HG03521 (cell line): ENCODE results near the gene WDFY3.
"Not testable (repeated sequence)": the region's sequence is repeated elsewhere in the genome, so short reads cannot be mapped to it uniquely, and the experiment has no call there.

ENCODE experiments used
- ATAC-seq: cut with Tn5 transposase; IDR thresholded peaks from one replicate; pipeline ENCODE4 v1.9.1; 2021; ENCODE audit warnings: mild to moderate bottlenecking, moderate library complexity; ENCODE audit not compliant: unreplicated experiment

The WDFY3 gene

DNA sequence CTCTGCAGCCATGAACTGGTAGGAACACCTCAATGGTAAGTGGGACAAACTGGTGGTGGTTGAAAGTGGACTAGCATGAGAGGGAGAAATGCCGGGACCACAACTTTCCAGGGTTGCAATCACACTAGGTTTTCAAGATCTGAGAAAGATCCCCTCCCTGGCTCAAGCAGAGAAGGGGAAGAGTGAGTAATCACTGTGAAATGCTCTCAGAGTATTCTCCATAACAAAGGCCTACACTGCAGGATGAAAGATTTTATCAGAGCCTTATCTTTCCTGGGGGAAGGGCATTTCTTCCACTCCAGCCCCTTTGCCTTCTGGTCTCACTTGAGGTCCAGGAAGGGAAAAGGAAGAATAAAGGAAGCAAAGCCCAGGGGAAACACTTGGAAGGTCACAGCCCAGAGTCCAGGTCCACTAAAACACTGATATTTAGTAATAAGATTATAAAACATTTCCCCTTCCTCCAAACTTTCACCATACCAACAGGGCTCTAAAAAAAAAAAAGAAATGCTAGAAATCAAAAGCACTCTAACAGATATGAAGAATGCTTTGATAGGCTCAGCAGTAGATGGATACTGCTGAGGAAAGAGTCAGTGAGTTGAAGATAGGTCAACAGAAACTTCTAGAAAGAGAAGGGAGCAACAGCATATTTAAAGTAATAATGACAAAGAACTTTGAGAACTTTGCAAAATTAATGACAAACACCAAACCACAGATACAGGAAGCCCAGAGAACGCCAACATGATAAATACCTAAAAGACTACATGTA is 95.9 kb downstream of the WDFY3 start:
- no peak for ATAC-seq

DNA sequence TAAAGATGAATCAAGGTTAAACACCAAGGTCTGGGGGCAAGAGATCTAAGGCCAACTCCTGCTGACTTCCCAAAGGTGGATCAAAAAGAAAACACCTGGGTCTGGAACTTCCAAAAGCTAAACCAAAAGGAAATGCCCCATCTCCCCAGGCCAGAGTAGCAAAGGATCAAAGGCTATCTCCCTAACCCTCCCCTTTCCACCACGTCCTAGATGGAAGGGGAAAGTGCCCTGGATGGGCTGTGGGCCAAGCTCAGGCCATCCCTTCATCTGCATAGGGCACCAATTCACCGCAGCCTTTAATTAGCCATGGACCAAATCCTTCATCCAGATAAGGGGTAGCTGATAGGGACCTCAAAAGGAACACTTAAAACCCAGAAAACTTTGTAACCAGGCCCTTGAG is 100.2 kb downstream of the WDFY3 start:
- no peak for ATAC-seq

DNA sequence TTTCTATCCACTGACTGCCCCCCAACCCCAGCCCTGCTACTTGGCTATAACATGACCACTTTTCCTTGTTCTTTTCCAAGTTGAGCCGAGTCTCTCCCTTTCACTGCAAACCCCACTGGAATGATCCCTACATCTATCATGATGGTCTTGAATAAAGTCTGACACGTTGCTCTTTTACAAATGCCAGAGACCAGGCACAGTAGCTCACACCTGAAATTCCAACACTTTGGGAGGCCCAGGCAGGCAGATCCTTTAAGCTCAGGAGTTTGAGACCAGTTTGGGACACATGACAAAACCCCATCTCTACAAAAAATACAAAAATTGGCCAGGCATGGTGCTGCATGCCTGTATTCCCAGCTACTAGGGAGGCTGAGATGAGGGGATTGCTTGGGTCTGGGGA is 100.9 kb downstream of the WDFY3 start:
- ATAC-seq: no peak

DNA sequence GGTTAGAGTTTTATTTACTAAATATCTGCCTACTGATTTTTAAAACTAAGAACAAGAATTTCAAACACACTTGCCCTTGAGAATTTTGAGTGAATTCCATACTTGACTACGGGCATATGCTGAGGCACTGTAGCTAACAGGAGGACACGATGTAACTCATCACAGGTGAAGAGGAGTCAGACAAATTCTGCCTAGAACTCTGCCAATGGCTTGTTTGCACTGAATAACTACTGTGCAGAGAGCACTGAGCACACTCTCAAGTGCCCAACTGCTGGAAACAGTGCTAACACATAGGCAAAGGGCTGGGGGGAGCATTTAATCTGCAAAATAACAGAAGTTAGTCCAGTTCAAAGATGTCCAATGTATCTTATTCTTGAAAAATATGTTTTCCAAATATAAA is 104.4 kb downstream of the WDFY3 start:
- ATAC-seq: no peak

DNA sequence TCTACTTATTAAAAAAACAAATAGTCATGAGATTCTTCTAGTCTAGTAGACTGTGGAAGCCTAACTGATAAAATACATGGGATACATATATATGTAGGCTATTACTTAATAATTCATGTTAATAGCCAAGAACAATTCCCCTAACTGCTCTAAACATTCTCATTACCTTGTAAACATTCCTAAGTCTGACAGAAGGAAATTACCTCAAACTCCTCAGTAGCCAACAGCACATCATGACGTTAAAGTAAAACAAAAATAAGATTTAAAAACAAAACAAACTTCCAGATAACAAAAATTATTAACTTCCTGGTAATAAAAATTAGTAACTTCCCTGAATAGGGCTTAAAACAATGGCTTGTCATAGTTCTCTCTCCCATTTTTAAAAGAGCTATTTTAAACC is 109.2 kb downstream of the WDFY3 start:
- no peak for ATAC-seq

DNA sequence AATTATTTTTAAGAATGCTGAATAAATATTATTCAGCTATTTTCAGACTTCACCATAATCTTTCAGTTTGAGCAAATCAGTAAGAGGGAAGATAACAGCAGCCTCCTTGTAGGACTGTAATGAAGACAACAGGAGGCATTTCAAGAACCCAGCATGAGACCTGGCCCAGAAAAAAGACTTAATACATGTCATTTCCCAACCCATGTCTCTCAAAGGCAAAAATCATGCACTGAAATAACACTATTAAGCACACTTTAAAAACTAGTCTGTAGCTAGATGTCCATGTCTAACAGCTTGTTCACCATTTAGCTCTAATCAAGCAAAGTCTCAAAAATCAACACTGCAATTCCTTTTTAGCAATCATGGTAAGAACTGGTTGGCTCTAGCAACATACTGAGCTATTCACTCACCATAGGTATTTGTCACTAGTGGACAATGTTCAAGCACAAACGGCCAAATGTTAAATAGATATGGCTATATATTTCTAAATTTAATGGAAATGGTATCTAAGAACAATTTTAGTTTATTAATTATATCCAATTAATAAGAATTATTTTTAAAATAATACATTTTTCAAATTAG is 109.9 kb downstream of the WDFY3 start:
- ATAC-seq: no peak

DNA sequence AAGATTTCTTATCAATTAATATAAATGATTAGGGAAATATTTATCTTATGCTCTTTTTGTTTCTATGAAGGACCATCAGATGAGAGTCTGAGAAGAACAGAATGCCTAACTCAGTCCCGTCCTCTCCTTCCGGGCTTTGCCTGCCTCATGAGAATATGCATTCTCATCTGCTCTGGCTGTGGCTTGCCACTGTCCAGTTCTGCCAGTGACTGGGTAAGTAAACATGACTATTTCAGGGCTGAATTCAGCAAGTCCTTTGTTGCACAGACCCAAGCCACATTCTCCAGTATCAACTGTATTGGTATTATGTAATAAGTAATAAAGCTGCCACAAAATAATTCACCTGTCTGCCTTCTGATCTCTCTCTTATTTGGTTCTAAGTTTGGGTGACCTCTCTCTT is 110.7 kb downstream of the WDFY3 start:
- no peak for ATAC-seq

DNA sequence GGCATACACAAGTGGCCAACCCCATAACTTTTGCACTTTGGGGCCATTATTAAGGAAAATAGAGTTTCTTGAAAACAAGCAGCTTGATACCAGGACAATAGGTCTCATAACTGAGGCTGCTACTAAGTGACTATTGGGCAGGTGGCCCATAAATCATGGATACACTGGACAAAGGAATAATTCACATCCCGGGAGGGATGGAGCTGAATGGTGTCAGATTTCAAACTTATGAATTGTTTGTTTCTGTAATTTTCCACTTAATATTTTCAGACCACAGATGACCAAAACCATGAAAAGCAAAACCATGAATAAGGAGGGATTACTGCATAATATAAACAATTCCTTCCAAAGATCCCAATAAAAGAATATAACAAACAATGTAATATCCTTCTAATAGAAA is 114.4 kb downstream of the WDFY3 start:
- no peak for ATAC-seq

DNA sequence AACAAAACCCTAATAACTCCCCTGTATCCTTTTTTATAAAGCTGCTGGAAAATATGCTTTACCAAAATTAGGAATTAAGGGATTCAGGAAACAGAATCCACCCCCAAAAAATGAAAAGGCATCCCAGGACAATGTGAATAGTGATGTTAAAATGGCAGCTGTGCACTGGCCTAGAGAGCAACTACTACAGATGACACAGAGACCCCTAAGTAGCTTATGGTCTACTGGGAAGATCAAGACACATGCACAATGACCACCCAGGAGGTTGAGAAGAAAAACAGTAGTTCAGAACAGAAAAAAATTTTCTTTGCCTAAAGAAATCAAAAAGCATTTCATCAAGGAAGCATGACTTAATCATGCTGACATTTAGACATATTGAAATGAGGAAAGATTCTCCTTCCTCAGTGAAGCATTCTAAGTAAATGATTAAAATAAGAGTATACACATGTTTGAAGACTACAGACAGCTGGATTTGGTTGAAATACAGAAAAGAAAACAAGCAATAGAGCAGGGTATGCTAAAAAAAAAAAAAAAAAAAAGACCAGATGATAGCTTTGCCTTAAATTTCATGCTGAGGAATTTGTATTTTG is 117.3 kb downstream of the WDFY3 start:
- ATAC-seq: no peak

DNA sequence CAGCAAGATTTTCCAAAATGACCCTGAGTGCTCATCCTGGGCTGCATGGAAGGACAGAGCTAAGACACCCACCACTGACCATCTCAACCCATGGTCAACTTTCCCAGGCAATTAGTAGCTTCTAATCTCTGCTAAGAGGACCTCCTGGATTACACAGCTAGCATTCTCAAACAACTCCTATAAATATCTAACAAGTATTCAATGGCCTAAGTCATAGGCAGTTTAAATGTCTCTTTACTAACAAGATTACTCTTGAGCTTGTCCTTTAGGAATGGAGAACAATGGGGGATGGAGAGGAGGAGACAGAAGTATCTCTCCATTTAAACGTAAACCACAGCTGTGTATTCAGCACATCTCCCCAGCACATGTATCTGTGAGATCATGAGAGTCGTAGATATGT is 118.1 kb downstream of the WDFY3 start:
- no peak for ATAC-seq

DNA sequence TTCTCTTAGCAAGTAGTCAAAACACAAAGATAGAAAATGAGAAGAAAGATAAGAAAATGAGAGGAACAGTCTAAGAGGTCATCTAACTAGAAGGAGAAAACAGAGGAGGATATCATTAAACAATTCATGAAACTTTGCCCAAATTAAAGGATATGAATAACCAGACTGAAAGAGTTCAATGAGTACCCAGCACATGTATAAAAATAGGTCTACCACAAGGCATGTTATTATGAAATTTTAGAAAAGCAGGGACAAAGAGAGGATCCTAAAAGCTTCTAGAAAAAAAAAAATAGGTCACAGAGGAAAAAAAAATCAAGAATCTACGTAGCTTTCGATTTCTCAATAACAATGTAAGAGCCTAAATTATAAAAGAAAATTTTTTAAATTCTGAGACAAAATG is 118.5 kb downstream of the WDFY3 start:
- ATAC-seq: no peak

DNA sequence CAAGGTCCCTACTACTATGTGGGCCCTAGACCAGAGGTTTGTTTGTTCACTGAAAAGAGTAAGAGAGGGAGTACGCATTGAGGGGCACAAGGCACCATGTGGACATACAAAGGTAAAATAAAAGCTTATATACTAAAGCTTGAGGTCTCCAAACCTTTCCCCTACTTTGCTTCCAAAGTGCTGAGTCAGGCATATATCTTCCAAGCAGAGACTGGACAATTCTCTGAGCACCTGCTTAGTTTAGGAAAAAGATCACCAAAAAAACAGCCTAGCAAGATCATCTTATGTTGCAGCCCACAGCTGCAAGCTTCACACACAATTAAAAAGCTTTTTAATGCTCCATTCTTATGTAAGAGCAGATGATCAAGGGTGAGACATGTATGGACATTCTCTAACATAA is 119.5 kb downstream of the WDFY3 start:
- ATAC-seq: no peak

DNA sequence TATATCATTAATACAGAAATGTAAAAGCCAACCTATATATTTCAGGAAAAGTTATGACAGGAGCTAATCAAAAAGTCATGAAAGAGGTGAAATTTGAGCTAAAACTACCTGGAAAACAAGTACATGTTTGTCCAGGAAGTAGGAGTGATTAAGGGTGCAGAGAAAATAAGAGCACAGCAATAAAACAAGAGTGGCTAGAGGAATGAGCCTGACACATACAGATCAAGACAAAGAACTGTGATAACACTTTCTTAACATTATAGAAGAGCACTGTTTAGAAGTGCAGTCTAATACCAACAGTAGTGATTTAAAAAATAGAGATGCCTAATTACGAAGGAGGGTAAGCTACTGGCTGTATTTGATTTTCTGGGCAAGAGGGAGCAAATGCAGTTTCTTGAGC is 125.1 kb downstream of the WDFY3 start:
- no peak for ATAC-seq

DNA sequence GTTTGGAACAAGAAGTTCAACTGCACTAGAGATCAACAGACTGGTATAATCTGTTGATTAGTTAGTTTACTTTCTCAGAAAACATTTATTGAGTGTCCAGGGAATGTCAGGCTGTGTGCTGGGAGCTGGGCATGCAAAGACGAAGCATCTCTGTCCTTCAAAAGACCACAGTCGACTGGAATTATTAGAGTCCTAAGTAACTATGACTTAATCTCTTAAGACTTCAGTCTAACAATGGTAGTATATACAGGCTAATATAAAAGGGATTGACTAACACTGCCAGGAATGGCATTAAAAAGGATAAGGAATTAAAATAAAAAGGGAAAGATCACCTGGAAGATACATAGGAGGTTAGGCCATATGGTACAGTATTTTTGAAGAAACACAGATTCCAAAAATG is 128.7 kb downstream of the WDFY3 start:
- ATAC-seq: no peak

DNA sequence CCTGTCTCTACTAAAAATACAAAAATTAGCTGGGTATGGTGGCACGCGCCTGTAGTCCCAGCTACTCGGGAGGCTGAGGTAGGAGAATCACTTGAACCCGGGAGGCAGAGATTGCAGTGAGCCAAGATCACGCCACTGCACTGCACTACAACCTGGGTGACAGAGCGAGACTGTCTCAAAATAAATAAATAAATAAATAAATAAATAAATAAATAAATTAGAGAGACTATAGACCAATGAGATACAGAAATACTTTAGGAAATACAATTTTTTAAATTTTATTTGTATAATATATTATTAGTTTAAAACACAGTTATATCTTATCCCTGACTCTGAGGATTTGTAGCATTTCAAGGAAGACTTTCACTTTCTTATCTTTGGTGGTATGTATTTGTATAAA is 136.9 kb downstream of the WDFY3 start:
- ATAC-seq: not testable (repeated sequence)

DNA sequence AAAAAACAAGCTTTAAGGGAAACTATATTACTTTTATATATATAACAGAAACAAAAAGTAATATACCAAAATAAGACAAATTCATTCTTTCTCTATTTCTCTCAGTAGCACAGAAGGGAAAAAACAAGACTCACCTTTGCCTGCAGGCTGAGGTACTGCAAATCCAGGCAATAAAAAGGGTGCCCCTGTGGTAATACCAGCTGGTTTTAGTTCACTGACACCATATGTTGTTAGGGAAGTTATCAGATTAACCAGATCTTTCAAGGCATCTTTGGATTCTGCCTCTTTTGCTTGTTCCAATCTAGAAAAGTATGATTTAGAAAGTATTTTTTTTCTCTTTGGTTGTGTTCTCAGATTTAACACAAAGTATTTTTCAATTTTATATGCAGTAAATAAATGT is 139.8 kb downstream of the WDFY3 start:
- ATAC-seq: no peak

DNA sequence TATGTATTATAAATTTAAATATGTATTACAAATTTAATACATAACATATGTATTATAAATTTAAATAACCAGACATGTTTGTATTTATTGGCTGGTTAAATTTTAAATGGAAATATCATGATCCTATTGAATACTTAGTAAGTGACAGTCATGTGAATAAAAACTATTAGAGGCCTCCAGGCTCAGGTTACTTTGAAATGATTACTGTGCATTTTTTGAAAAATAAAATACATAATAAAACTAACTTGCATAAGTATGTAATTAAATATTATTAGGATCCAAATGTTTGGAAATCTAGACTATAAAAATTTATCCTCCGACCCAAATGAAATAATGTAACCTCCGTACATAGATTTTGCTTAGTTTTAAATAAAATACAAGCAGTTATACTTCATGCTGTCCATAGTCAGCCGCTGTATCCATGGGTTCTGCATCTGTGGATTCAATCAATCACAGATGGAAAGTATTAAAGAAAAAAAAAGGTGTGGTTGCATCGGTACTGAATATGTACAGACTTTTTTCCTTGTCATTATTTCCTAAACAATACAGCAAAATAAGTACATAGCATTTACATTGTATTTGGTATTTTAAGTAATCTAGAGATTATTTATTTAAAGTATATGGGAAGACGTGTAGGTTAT is 140.7 kb downstream of the WDFY3 start:
- ATAC-seq: no peak

DNA sequence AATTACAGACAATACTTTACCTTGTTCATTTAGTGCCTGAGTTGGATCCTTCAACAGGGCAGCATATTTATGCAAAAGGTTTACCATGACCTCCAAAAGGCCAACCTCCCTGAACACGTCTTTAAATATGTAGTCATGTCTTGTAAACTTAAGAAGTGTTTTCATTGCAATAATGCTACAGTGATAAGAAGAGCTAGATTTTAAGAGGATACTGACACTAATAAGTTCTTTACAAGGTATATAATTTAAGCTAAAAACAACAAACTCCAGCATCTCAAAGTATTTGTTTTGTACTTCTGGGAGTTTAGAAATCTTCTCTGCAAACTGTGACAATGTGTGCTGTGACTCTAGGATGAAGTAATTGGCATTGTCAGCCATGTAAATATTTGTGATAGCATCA is 145.4 kb downstream of the WDFY3 start:
- ATAC-seq: no peak

DNA sequence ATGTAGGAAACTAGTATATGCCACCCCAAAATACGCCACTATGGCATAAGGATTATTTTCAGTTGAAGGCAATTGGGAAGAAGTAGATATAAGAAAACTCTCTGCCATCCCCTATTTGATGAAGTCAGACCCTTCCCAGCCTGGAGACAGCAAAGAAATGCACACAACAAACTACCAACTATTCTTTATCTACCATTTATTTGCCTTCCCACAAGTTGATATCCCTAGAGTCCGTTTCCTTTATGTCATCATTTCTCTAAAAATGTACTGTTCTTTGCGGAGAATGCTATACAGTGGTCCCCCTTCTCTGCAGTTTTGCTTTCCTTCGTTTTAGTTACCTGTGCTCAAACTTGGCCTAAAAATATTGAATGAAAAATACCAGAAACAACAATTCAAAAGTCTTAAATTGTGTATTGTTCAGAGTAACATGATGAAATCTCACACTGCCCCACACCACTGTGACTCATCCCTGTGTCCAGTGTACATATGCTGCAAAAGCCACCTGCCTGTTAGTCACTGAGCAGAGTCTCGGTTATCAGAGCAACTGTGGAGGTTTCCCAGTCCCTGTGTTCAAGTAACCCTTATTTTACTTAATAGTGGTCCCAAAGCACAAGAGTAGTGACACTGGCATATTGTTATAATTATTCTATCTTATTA is 152.3 kb downstream of the WDFY3 start:
- ATAC-seq: no peak

DNA sequence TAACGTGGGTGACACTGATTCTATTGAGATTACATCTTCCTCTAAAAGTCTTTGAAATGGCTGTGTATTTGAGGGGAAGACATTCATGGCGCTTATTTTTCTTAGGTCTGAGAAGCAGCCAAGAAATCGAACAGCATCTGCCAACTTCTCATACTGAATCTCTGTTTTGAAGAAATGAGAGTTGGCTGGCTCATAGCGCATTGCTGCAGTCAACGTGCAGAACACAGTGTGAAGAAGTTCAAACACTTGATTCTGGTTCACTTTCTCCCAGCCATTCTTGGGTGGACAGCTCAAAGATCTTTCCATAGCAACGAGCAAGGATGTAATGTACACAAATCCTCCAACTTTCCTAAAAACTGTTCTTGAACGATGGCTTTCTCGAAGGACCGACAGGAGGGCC is 156.5 kb downstream of the WDFY3 start:
- no peak for ATAC-seq

DNA sequence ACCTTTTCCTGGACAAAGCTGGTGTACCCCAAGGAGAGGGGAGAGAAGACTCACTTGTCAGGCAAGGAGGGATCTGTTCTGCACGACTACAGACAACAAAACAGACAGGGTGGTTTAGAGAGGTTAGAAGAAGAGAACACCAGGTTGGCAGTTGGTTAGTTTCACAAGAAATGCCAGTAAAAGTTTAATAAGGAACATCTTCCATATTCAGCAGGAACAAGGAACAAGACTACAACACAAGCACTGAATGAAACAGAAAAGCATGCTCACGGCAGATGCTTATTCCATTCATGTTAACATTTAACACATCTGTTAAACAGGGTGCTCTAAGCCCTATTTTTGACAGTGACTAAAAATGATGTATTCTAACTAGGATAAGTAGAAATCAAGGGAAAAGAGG is 158.2 kb downstream of the WDFY3 start:
- ATAC-seq: no peak

DNA sequence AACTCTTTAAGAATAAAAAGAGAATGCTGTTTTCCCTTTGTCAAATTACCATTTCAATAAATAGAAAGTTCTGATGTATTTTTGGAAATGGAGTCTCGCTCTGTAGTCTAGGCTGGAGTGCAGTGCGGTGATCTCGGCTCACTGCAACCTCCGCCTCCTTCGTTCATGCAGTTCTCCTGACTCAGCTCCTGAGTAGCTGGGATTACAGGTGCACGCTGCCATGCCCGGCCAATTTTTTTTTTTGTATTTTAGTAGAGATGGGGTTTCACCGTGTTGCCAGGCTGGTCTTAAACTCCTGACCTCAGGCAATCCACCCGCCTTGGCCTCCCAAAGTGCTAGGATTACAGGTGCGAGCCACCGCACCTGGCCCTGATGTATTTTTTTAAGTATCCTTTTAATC is 159.9 kb downstream of the WDFY3 start:
- ATAC-seq: not testable (repeated sequence)
